H1 (cell line): Measurements from ENCODE around the gene LRRC4C. TPM values are rescaled to one million over a fixed set of nuclear protein-coding genes. Genes with fewer than 3 reads are reported as not detected.

Source experiments
- CHD7 ChIP-seq: fragments of 300-600 bp; sonication (generic); IDR thresholded peaks from 2 replicates; pipeline ENCODE4 v1.7.1; 2012; ENCODE audit warnings: low read length, moderate library complexity, mild to moderate bottlenecking, inconsistent platforms; ENCODE audit not compliant: insufficient replicate concordance
- GTF2F1 ChIP-seq: IDR thresholded peaks from 2 replicates; pipeline ENCODE4 v1.6.1; 2012; ENCODE audit warnings: low read depth, low read length, improper control_type of control experiment, borderline replicate concordance
- JUN ChIP-seq: IDR thresholded peaks from 2 replicates; pipeline ENCODE4 v1.6.1; 2011; ENCODE audit warnings: low read depth, mild to moderate bottlenecking, improper control_type of control experiment, low read length
- RXRA ChIP-seq: IDR thresholded peaks from 2 replicates; pipeline ENCODE4 v1.6.1; 2011; ENCODE audit warnings: low read depth, mild to moderate bottlenecking, low read length, moderate library complexity; ENCODE audit not compliant: insufficient read depth
- SRF ChIP-seq: IDR thresholded peaks from 2 replicates; pipeline ENCODE4 v1.6.1; 2011; ENCODE audit warnings: mild to moderate bottlenecking, low read depth, low read length, moderate library complexity
- SUZ12 ChIP-seq: fragments of 200-600 bp; sonication (generic); IDR thresholded peaks from 2 replicates; pipeline ENCODE4 v1.6.1; 2012; ENCODE audit warnings: mild to moderate bottlenecking, inconsistent platforms, low read length, moderate library complexity, mixed read lengths
- polyA plus RNA-seq, 7 experiments: library from polyadenylated mRNA; depleted of rRNA in 3 of 7; stranded (reverse) in 5 of 7; unstranded in 2 of 7; fragments of >200 nt in 5 of 7; fragments of 200-250 nt in 2 of 7; gene quantifications; 1 replicate in 5 of 7; 2 replicates in 1 of 7; 4 replicates in 1 of 7; pipeline versions ENCODE4 v1.2.1 to v1.2.3, GENCODE V29; 2011 to 2013; ENCODE audit warnings: missing spikeins in 2 of 7, mixed read lengths in 2 of 7
- total RNA-seq: library from RNA; stranded (reverse); fragmentation: NEBNext Ultra II Directional; extraction: Animal tissue kit (Norgen Biotek cat#: 25700); gene quantifications from 2 replicates; pipeline ENCODE4 v1.2.1, GENCODE V29; 2021

The LRRC4C gene
- total and polyA plus RNA-seq, 2 of the 8 experiments (the other 6 are each of a cell fraction or from before 2014, with no cell fraction given): 0.23 to 2.2 TPM

- TF ChIP-seq SRF (no peak), JUN (no peak), CHD7 (no peak), GTF2F1 (no peak), RXRA (no peak), SUZ12 (no peak)
Measured at GRCh38 chr11:40295466-40295865, 1164.0 kb downstream of the LRRC4C start (continued).
